ENCODE measurements around the gene DHX58. TPM values are rescaled to one million over a fixed set of nuclear protein-coding genes. Genes with fewer than 3 reads are reported as not detected.

Gene DHX58
- total and polyA plus RNA-seq, 2 donors from 2014 or later, result 22.1 to 27.5 TPM

- H3K27me3 ChIP-seq (ENCODE audit: control insufficient read depth, insufficient read depth, low read length), result no peaks in the 10 kb centered on the region
- H3K9ac ChIP-seq (ENCODE audit: low read length in 3 of 3), result no peak overlapping the region
- TF ChIP-seq, protein P1, sequence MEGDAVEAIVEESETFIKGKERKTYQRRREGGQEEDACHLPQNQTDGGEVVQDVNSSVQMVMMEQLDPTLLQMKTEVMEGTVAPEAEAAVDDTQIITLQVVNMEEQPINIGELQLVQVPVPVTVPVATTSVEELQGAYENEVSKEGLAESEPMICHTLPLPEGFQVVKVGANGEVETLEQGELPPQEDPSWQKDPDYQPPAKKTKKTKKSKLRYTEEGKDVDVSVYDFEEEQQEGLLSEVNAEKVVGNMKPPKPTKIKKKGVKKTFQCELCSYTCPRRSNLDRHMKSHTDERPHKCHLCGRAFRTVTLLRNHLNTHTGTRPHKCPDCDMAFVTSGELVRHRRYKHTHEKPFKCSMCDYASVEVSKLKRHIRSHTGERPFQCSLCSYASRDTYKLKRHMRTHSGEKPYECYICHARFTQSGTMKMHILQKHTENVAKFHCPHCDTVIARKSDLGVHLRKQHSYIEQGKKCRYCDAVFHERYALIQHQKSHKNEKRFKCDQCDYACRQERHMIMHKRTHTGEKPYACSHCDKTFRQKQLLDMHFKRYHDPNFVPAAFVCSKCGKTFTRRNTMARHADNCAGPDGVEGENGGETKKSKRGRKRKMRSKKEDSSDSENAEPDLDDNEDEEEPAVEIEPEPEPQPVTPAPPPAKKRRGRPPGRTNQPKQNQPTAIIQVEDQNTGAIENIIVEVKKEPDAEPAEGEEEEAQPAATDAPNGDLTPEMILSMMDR (IDR thresholded peaks at IDR 0.05; ENCODE audit: borderline replicate concordance, extremely low read depth, insufficient read depth), result no peak
- H3K4me1 ChIP-seq (ENCODE audit: control insufficient read depth in 2 of 3, insufficient read depth in 2 of 3, low read depth in 1 of 3, low read length in 3 of 3), result peaks cover 0 to 10% (median 7%) of the 10 kb centered on the region in 3 donors
- H3K27ac ChIP-seq (ENCODE audit: low read depth in 2 of 2, low read length in 2 of 2), result no peak overlapping the region
- intact Hi-C loops (cut with DNase I), result loop anchor here (5.0 kb wide), 1 partner anchor 156 kb away; no protein-coding TSS in a partner anchor
- DNase-seq, result no peak
- no peaks in the 10 kb centered on the region for H3K9me3 ChIP-seq (ENCODE audit: control insufficient read depth in 2 of 3, insufficient read depth in 1 of 3, low read length in 3 of 3)
- no peak for FAIRE-seq
- peaks cover 0 to 9% (median 2%) of the 10 kb centered on the region in 3 donors for H3K36me3 ChIP-seq (ENCODE audit: control insufficient read depth in 2 of 3, insufficient read depth in 3 of 3, low read length in 3 of 3)
- no peak overlapping the region for H3K4me3 ChIP-seq (ENCODE audit: low read length in 3 of 3)
Observed at GRCh38 chr17:42118126-42118510, 5.6 kb upstream of the DHX58 start.

GRCh38 chr17:42117397-42118125 lies 5.0 kb upstream of the DHX58 start:
- Histone ChIP-seq H3K9me3 (ENCODE audit: control insufficient read depth in 2 of 3, insufficient read depth in 1 of 3, low read length in 3 of 3) (no peaks in the 10 kb centered on the region), H3K4me1 (ENCODE audit: control insufficient read depth in 2 of 3, insufficient read depth in 2 of 3, low read depth in 1 of 3, low read length in 3 of 3) (peaks cover 0 to 14% (median 12%) of the 10 kb centered on the region in 3 donors), H3K4me3 (ENCODE audit: low read length in 3 of 3) (no peak overlapping the region), H3K36me3 (ENCODE audit: control insufficient read depth in 2 of 3, insufficient read depth in 3 of 3, low read length in 3 of 3) (peaks cover 0 to 9% (median 2%) of the 10 kb centered on the region in 3 donors), H3K27ac (ENCODE audit: low read depth in 2 of 2, low read length in 2 of 2) (no peak overlapping the region), H3K9ac (ENCODE audit: low read length in 3 of 3) (no peak overlapping the region), H3K27me3 (ENCODE audit: control insufficient read depth, insufficient read depth, low read length) (no peaks in the 10 kb centered on the region)
- DNase-seq (no peak), FAIRE-seq (no peak)
- intact Hi-C loops (cut with DNase I), result loop anchor here (5.0 kb wide), 1 partner anchor 155 kb away; no protein-coding TSS in a partner anchor
- TF ChIP-seq, protein P1 (IDR thresholded peaks at IDR 0.05; ENCODE audit: borderline replicate concordance, extremely low read depth, insufficient read depth), result no peak

- Histone ChIP-seq H3K27me3 (ENCODE audit: control insufficient read depth, insufficient read depth, low read length) (no peaks in the 10 kb centered on the region), H3K36me3 (ENCODE audit: control insufficient read depth in 2 of 3, insufficient read depth in 3 of 3, low read length in 3 of 3) (peaks cover 0 to 9% (median 2%) of the 10 kb centered on the region in 3 donors), H3K4me1 (ENCODE audit: control insufficient read depth in 2 of 3, insufficient read depth in 2 of 3, low read depth in 1 of 3, low read length in 3 of 3) (peaks cover 0 to 17% (median 13%) of the 10 kb centered on the region in 3 donors), H3K4me3 (ENCODE audit: low read length in 3 of 3) (no peak overlapping the region), H3K9me3 (ENCODE audit: control insufficient read depth in 2 of 3, insufficient read depth in 1 of 3, low read length in 3 of 3) (no peaks in the 10 kb centered on the region), H3K9ac (ENCODE audit: low read length in 3 of 3) (no peak overlapping the region), H3K27ac (ENCODE audit: low read depth in 2 of 2, low read length in 2 of 2) (no peak overlapping the region)
- FAIRE-seq (peak; percentile 33), DNase-seq (peak; percentile 86 to 94 (median 89))
- TF ChIP-seq, protein P1 (IDR thresholded peaks at IDR 0.05; ENCODE audit: borderline replicate concordance, extremely low read depth, insufficient read depth), result peak; percentile 87
- intact Hi-C loops (cut with DNase I), result loop anchor here (5.0 kb wide), 1 partner anchor 155 kb away; no protein-coding TSS in a partner anchor
Observed at GRCh38 chr17:42116705-42117396, 4.3 kb upstream of the DHX58 start.
